OCI-LY1 (cell line): ENCODE results near the gene ESR1.

Source experiments
- EZH2 ChIP-seq: fragments of 200-600 bp; sonication (generic), shearing (Covaris generic); IDR thresholded peaks from 2 replicates; pipeline ENCODE4 v1.8.0; 2017; ENCODE audit warnings: borderline replicate concordance, mixed run types, mild to moderate bottlenecking, antibody characterized with exemption, low read length, moderate library complexity, mixed read lengths
- TF ChIP-seq, protein P1 (sequence below): fragments of 200-600 bp; sonication (generic), shearing (Covaris generic); IDR thresholded peaks from 2 replicates; pipeline ENCODE4 v1.5.1; 2017; ENCODE audit warnings: mild to moderate bottlenecking, antibody characterized with exemption, low read length, moderate library complexity, mixed read lengths

DNA sequence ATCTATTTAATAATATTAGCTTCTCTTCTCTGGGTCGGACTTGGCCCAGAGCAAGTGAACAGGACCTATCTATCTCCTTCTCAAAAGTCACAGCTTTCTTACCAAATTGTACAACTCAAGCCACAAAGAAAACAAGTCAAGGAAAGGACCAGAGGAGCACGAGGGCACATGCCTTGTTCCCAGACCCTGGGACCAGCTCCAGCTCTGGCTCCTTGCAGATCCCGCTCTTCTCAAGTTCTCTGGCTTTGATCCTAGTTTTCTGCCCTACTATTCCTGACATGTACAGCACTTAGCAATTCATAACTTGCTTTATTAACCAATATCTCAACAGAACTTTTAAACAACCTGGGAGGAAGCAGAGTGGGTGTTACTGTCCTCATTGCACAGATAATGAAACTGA, 185.9 kb downstream of the ESR1 start:
- TF ChIP-seq, protein P1, sequence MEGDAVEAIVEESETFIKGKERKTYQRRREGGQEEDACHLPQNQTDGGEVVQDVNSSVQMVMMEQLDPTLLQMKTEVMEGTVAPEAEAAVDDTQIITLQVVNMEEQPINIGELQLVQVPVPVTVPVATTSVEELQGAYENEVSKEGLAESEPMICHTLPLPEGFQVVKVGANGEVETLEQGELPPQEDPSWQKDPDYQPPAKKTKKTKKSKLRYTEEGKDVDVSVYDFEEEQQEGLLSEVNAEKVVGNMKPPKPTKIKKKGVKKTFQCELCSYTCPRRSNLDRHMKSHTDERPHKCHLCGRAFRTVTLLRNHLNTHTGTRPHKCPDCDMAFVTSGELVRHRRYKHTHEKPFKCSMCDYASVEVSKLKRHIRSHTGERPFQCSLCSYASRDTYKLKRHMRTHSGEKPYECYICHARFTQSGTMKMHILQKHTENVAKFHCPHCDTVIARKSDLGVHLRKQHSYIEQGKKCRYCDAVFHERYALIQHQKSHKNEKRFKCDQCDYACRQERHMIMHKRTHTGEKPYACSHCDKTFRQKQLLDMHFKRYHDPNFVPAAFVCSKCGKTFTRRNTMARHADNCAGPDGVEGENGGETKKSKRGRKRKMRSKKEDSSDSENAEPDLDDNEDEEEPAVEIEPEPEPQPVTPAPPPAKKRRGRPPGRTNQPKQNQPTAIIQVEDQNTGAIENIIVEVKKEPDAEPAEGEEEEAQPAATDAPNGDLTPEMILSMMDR = no peak
- TF ChIP-seq EZH2 = no peak
